ENCODE measurements around the gene MIR17HG.

DNA sequence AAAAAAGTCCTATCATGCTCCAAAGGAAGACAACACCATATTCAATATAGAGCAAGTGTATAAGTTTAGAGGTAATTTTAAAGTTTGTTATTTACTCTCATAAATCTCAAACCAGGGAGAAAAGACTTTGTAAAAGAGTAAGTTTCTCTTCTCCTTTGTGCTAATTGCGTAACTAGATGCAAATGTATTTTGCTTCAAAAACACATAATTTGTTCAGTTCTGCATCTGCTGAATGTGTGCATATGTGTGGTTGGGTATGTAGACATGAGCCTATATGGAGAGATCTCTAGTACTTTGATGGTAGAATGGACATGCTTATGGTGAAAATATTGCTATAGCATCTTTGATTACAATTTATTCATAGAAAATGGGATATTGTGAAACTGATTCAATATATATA lies 17.8 kb upstream of the MIR17HG start:
- TF ChIP-seq GATA2 (CRISPR knock-in tag; IDR thresholded peaks at IDR 0.05) (no peak), CTCF (IDR thresholded peaks at IDR 0.05) (no peak), JUND (IDR thresholded peaks at IDR 0.05) (no peak), RAD21 (IDR thresholded peaks at IDR 0.05; ENCODE audit: low read length) (no peak), POLR2AphosphoS5 (IDR thresholded peaks at IDR 0.05; ENCODE audit: low read depth, low read length) (no peak), EP300 (IDR thresholded peaks at IDR 0.05; ENCODE audit: borderline replicate concordance in 1 of 2, low read depth in 1 of 2, low read length in 1 of 2) (no peak), YY1 (IDR thresholded peaks at IDR 0.05; ENCODE audit: low read depth) (no peak), ELF1 (IDR thresholded peaks at IDR 0.05) (no peak), RFX5 (IDR thresholded peaks at IDR 0.05; ENCODE audit: low read length) (no peak), USF2 (IDR thresholded peaks at IDR 0.05; ENCODE audit: borderline replicate concordance, low read depth, low read length) (no peak), TAF1 (IDR thresholded peaks at IDR 0.05; ENCODE audit: borderline replicate concordance, low read depth, low read length) (no peak)
- TF ChIP-seq, protein P1, sequence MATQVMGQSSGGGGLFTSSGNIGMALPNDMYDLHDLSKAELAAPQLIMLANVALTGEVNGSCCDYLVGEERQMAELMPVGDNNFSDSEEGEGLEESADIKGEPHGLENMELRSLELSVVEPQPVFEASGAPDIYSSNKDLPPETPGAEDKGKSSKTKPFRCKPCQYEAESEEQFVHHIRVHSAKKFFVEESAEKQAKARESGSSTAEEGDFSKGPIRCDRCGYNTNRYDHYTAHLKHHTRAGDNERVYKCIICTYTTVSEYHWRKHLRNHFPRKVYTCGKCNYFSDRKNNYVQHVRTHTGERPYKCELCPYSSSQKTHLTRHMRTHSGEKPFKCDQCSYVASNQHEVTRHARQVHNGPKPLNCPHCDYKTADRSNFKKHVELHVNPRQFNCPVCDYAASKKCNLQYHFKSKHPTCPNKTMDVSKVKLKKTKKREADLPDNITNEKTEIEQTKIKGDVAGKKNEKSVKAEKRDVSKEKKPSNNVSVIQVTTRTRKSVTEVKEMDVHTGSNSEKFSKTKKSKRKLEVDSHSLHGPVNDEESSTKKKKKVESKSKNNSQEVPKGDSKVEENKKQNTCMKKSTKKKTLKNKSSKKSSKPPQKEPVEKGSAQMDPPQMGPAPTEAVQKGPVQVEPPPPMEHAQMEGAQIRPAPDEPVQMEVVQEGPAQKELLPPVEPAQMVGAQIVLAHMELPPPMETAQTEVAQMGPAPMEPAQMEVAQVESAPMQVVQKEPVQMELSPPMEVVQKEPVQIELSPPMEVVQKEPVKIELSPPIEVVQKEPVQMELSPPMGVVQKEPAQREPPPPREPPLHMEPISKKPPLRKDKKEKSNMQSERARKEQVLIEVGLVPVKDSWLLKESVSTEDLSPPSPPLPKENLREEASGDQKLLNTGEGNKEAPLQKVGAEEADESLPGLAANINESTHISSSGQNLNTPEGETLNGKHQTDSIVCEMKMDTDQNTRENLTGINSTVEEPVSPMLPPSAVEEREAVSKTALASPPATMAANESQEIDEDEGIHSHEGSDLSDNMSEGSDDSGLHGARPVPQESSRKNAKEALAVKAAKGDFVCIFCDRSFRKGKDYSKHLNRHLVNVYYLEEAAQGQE (IDR thresholded peaks at IDR 0.05; ENCODE audit: low read depth, low read length) = no peak
- TF ChIP-seq, protein P2, sequence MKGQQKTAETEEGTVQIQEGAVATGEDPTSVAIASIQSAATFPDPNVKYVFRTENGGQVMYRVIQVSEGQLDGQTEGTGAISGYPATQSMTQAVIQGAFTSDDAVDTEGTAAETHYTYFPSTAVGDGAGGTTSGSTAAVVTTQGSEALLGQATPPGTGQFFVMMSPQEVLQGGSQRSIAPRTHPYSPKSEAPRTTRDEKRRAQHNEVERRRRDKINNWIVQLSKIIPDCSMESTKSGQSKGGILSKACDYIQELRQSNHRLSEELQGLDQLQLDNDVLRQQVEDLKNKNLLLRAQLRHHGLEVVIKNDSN (IDR thresholded peaks at IDR 0.05; ENCODE audit: borderline replicate concordance, low read depth) = no peak

Data from SK-N-SH (cell line).